Lower leg skin (tissue), 3 donors: ENCODE results near the gene PLK3.

Experiments
- POLR2A ChIP-seq, 2 donors: fragments of 450-650 bp; IDR thresholded peaks; one replicate each; pipeline ENCODE4 v1.6.1; 2016 to 2017; ENCODE audit warnings: antibody characterized with exemption in 2 of 2, mild to moderate bottlenecking in 1 of 2, moderate library complexity in 1 of 2
- TF ChIP-seq, protein P1 (sequence below), 3 donors: fragments of 450-650 bp; IDR thresholded peaks; one replicate each; pipeline ENCODE4 v1.5.1; 2016; ENCODE audit warnings: antibody characterized with exemption in 3 of 3, mild to moderate bottlenecking in 3 of 3, moderate library complexity in 2 of 3

DNA sequence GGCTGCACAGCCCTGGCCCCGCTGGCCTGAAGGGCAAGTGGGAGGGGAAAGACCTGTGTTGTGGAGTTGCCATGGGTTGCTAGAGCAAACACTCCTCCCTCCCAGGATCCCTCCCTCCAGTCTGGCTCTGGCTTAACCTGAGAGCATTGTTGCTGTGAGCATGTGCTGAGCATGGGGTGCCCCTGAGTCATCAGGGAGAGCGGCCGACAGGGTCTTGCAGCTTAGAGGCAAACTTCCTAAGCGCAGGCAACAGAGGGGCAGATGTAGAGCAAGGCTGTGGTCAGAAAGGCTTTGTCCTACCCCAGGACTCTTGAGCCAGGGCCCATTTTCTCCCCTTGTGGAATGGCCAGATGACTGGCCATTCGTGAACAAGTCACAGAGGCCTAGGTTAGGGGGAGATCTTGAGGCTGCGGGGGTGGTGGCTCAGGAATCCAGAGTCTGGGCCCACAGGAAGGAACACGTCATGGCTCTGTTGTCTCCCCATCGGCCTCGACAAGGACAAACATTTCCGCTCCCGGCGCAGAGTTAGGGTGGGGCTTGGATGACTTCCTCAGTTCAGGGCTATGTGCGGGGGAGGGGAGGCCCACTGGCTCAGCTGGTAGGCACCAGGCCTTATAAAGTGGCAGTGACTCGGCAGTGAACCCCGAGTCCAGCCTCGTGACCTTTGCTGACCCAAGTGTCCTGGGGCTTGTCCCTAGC lies 7.3 kb downstream of the PLK3 start:
- TF ChIP-seq POLR2A (IDR thresholded peaks at IDR 0.05) = no peak
- TF ChIP-seq, protein P1, sequence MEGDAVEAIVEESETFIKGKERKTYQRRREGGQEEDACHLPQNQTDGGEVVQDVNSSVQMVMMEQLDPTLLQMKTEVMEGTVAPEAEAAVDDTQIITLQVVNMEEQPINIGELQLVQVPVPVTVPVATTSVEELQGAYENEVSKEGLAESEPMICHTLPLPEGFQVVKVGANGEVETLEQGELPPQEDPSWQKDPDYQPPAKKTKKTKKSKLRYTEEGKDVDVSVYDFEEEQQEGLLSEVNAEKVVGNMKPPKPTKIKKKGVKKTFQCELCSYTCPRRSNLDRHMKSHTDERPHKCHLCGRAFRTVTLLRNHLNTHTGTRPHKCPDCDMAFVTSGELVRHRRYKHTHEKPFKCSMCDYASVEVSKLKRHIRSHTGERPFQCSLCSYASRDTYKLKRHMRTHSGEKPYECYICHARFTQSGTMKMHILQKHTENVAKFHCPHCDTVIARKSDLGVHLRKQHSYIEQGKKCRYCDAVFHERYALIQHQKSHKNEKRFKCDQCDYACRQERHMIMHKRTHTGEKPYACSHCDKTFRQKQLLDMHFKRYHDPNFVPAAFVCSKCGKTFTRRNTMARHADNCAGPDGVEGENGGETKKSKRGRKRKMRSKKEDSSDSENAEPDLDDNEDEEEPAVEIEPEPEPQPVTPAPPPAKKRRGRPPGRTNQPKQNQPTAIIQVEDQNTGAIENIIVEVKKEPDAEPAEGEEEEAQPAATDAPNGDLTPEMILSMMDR (IDR thresholded peaks at IDR 0.05) = no peak
